Activated B cell treated with CpG ODN at 0.5 μM for 24 hours (primary cell): Measurements from ENCODE around the gene HS6ST2. TPM values are rescaled to one million over a fixed set of nuclear protein-coding genes. Genes with fewer than 3 reads are reported as not detected.

Experiments used
- ATAC-seq: fragments of 200-7000 bp; cut with Tn5 transposase; one replicate; pipeline ENCODE4 v1.10.0; 2021; ENCODE audit warnings: low read depth, mild to moderate bottlenecking, moderate library complexity
- CTCF ChIA-PET: fragments of 350-600 bp; sonication (Branson Sonifier 250); formaldehyde crosslinking; loops from one replicate; lab custom pipeline; 2021; ENCODE audit warnings: antibody characterized with exemption; lab: Charles Lee
- POLR2A ChIA-PET: fragments of 350-600 bp; sonication (Branson Sonifier 250); formaldehyde crosslinking; loops from one replicate; lab custom pipeline; 2021; ENCODE audit warnings: antibody characterized with exemption; lab: Charles Lee
- DNase-seq: peaks from one replicate; pipeline ENCODE4 v3.0.0; 2022
- H3K27ac Mint-ChIP-seq: one replicate; pipeline ENCODE4 v1.8.0; 2020; ENCODE audit warnings: mixed read lengths
- H3K27me3 Mint-ChIP-seq: one replicate; pipeline ENCODE4 v1.8.0; 2021; ENCODE audit warnings: mixed read lengths
- H3K36me3 Mint-ChIP-seq: one replicate; pipeline ENCODE4 v1.8.0; 2021; ENCODE audit warnings: low read depth, mixed read lengths
- H3K4me1 Mint-ChIP-seq: one replicate; pipeline ENCODE4 v1.8.0; 2021; ENCODE audit warnings: mixed read lengths
- H3K4me3 Mint-ChIP-seq: one replicate; pipeline ENCODE4 v1.8.0; 2020; ENCODE audit warnings: mild to moderate bottlenecking, mixed read lengths
- H3K9me3 Mint-ChIP-seq: one replicate; pipeline ENCODE4 v1.8.0; 2020; ENCODE audit warnings: mixed read lengths
- CTCF ChIP-seq: fragments of 200-600 bp; IDR thresholded peaks from one replicate; pipeline ENCODE4 v1.8.0; 2022; ENCODE audit warnings: antibody characterized with exemption, mild to moderate bottlenecking
- intact Hi-C: fragments of 100-400 bp; cut with micrococcal nuclease; formaldehyde crosslinking; loops from one replicate; pipeline ENCODE4 v1.15.1; 2024
- total RNA-seq: library from RNA; stranded (reverse); gene quantifications from 2 replicates; pipeline ENCODE4 v1.2.3, GENCODE V29; 2022

The HS6ST2 gene
- total RNA-seq, 1 donor from 2014 or later, result not detected

- no peak overlapping the region for H3K4me3 Mint-ChIP-seq
- intact Hi-C loops, result no loop called here
- CTCF ChIA-PET, result no interaction called here
Measured at GRCh38 chrX:132738951-132739350, 219.5 kb downstream of the HS6ST2 start.

GRCh38 chrX:132737743-132738142 is 220.7 kb downstream of the HS6ST2 start:
- intact Hi-C loops, result no loop called here
- H3K9me3 Mint-ChIP-seq, result no peaks in the 10 kb centered on the region
- H3K4me1 Mint-ChIP-seq, result no peaks in the 10 kb centered on the region
- no peaks in the 10 kb centered on the region for H3K27me3 Mint-ChIP-seq
- no peak for ATAC-seq
- H3K27ac Mint-ChIP-seq, result no peak overlapping the region
- POLR2A ChIA-PET, result no interaction called here
- CTCF ChIA-PET, result no interaction called here
- no peak for DNase-seq
- H3K4me3 Mint-ChIP-seq, result no peak overlapping the region
- H3K36me3 Mint-ChIP-seq, result no peaks in the 10 kb centered on the region
- TF ChIP-seq CTCF, result no peak

More at GRCh38 chrX:132738951-132739350, 219.5 kb downstream of the HS6ST2 start:
- Mint-ChIP-seq H3K36me3 (no peaks in the 10 kb centered on the region), H3K27me3 (no peaks in the 10 kb centered on the region), H3K27ac (no peak overlapping the region), H3K9me3 (no peaks in the 10 kb centered on the region), H3K4me1 (no peaks in the 10 kb centered on the region)
- DNase-seq (no peak), ATAC-seq (no peak)
- no peak for TF ChIP-seq CTCF
- POLR2A ChIA-PET, result no interaction called here

- DNase-seq (no peak), ATAC-seq (no peak)
- no peaks in the 10 kb centered on the region for H3K9me3 Mint-ChIP-seq
- H3K4me1 Mint-ChIP-seq, result no peaks in the 10 kb centered on the region
- H3K27ac Mint-ChIP-seq, result no peak overlapping the region
- no peak for TF ChIP-seq CTCF
- no peaks in the 10 kb centered on the region for H3K27me3 Mint-ChIP-seq
- no peak overlapping the region for H3K4me3 Mint-ChIP-seq
- POLR2A ChIA-PET, result no interaction called here
- intact Hi-C loops, result no loop called here
- H3K36me3 Mint-ChIP-seq, result no peaks in the 10 kb centered on the region
- CTCF ChIA-PET, result no interaction called here
Measured at GRCh38 chrX:132732236-132732635, 226.2 kb downstream of the HS6ST2 start.

GRCh38 chrX:132730726-132731125 is 227.7 kb downstream of the HS6ST2 start:
- intact Hi-C loops, result no loop called here
- no peak for ATAC-seq

GRCh38 chrX:132730266-132730665 is 228.2 kb downstream of the HS6ST2 start:
- ATAC-seq (no peak), DNase-seq (no peak)
- ChIA-PET POLR2A (no interaction called here), CTCF (no interaction called here)
- Mint-ChIP-seq H3K9me3 (peaks cover 2% of the 10 kb centered on the region), H3K27ac (no peak overlapping the region), H3K4me3 (no peak overlapping the region), H3K36me3 (no peaks in the 10 kb centered on the region), H3K27me3 (no peaks in the 10 kb centered on the region), H3K4me1 (no peaks in the 10 kb centered on the region)
- intact Hi-C loops, result no loop called here
- no peak for TF ChIP-seq CTCF

More at GRCh38 chrX:132730726-132731125, 227.7 kb downstream of the HS6ST2 start:
- Mint-ChIP-seq H3K36me3 (no peaks in the 10 kb centered on the region), H3K27ac (no peak overlapping the region), H3K4me1 (no peaks in the 10 kb centered on the region), H3K9me3 (peaks cover under 1% of the 10 kb centered on the region), H3K4me3 (no peak overlapping the region), H3K27me3 (no peaks in the 10 kb centered on the region)
- CTCF ChIA-PET, result no interaction called here
- POLR2A ChIA-PET, result no interaction called here
- no peak for DNase-seq
- no peak for TF ChIP-seq CTCF
